ENCODE data around the gene CTDSPL.

The CTDSPL gene

DNA sequence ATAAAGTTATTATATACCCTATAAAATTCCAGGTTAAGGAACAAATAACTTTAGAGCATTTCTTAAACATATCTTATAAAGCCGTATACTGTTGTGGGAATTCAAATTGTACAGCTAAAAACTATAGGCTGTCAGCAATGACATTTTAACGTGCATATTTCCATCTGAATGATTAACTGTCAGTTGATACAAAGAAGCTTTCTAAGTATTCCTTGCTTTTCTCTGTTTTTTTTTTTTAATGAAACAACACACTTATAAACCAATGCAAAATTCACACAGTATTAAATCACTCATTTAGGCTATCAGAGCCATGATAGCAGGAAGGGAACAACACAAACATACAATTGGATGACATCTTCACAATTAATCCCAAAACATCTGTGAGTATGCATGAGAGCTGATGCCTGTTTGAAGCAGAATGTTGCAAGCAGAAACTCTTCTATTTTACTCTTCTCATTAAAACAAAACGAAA is 61.9 kb downstream of the CTDSPL start:
- CTCF ChIA-PET: interaction anchor here (0.8 kb wide), 1 partner anchor 13 kb away, joined by 4 read pairs; no protein-coding TSS in a partner anchor
- POLR2A ChIA-PET: no interaction called here

More for the DNA sequence above, 61.9 kb downstream of the CTDSPL start:
- no peak for TF ChIP-seq ZNF660 (tag by site-specific recombination; IDR thresholded peaks at IDR 0.05)
- TF ChIP-seq, protein P1, sequence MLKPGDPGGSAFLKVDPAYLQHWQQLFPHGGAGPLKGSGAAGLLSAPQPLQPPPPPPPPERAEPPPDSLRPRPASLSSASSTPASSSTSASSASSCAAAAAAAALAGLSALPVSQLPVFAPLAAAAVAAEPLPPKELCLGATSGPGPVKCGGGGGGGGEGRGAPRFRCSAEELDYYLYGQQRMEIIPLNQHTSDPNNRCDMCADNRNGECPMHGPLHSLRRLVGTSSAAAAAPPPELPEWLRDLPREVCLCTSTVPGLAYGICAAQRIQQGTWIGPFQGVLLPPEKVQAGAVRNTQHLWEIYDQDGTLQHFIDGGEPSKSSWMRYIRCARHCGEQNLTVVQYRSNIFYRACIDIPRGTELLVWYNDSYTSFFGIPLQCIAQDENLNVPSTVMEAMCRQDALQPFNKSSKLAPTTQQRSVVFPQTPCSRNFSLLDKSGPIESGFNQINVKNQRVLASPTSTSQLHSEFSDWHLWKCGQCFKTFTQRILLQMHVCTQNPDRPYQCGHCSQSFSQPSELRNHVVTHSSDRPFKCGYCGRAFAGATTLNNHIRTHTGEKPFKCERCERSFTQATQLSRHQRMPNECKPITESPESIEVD (tag by site-specific recombination; IDR thresholded peaks at IDR 0.05): no peak
- no peak for TF ChIP-seq ZBTB26 (tag by site-specific recombination; optimal IDR thresholded peaks at IDR 0.05)
- no peak for TF ChIP-seq CTCF (tag by site-specific recombination; IDR thresholded peaks at IDR 0.05)
- TF ChIP-seq ZNF571 (tag by site-specific recombination; IDR thresholded peaks at IDR 0.05): no peak
- no peak for TF ChIP-seq PRDM1 (tag by site-specific recombination; IDR thresholded peaks at IDR 0.05)
- TF ChIP-seq YY2 (tag by site-specific recombination; IDR thresholded peaks at IDR 0.05): no peak
- TF ChIP-seq ZNF157 (tag by site-specific recombination; IDR thresholded peaks at IDR 0.05): no peak
- TF ChIP-seq, protein P2, sequence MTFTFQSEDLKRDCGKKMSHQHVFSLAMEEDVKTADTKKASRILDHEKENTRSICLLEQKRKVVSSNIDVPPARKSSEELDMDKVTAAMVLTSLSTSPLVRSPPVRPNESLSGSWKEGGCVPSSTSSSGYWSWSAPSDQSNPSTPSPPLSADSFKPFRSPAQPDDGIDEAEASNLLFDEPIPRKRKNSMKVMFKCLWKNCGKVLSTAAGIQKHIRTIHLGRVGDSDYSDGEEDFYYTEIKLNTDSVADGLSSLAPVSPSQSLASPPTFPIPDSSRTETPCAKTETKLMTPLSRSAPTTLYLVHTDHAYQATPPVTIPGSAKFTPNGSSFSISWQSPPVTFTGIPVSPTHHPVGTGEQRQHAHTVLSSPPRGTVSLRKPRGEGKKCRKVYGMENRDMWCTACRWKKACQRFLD (tag by site-specific recombination; IDR thresholded peaks at IDR 0.05): no peak
- no peak for TF ChIP-seq ZFHX2 (tag by site-specific recombination; conservative IDR thresholded peaks at IDR 0.05)
- no peak for TF ChIP-seq ZNF416 (tag by site-specific recombination; IDR thresholded peaks at IDR 0.05)
- TF ChIP-seq, protein P3, sequence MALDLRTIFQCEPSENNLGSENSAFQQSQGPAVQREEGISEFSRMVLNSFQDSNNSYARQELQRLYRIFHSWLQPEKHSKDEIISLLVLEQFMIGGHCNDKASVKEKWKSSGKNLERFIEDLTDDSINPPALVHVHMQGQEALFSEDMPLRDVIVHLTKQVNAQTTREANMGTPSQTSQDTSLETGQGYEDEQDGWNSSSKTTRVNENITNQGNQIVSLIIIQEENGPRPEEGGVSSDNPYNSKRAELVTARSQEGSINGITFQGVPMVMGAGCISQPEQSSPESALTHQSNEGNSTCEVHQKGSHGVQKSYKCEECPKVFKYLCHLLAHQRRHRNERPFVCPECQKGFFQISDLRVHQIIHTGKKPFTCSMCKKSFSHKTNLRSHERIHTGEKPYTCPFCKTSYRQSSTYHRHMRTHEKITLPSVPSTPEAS (tag by site-specific recombination; IDR thresholded peaks at IDR 0.05): no peak
- TF ChIP-seq, protein P4, sequence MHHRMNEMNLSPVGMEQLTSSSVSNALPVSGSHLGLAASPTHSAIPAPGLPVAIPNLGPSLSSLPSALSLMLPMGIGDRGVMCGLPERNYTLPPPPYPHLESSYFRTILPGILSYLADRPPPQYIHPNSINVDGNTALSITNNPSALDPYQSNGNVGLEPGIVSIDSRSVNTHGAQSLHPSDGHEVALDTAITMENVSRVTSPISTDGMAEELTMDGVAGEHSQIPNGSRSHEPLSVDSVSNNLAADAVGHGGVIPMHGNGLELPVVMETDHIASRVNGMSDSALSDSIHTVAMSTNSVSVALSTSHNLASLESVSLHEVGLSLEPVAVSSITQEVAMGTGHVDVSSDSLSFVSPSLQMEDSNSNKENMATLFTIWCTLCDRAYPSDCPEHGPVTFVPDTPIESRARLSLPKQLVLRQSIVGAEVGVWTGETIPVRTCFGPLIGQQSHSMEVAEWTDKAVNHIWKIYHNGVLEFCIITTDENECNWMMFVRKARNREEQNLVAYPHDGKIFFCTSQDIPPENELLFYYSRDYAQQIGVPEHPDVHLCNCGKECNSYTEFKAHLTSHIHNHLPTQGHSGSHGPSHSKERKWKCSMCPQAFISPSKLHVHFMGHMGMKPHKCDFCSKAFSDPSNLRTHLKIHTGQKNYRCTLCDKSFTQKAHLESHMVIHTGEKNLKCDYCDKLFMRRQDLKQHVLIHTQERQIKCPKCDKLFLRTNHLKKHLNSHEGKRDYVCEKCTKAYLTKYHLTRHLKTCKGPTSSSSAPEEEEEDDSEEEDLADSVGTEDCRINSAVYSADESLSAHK (tag by site-specific recombination; IDR thresholded peaks at IDR 0.05): no peak
- TF ChIP-seq, protein P5, sequence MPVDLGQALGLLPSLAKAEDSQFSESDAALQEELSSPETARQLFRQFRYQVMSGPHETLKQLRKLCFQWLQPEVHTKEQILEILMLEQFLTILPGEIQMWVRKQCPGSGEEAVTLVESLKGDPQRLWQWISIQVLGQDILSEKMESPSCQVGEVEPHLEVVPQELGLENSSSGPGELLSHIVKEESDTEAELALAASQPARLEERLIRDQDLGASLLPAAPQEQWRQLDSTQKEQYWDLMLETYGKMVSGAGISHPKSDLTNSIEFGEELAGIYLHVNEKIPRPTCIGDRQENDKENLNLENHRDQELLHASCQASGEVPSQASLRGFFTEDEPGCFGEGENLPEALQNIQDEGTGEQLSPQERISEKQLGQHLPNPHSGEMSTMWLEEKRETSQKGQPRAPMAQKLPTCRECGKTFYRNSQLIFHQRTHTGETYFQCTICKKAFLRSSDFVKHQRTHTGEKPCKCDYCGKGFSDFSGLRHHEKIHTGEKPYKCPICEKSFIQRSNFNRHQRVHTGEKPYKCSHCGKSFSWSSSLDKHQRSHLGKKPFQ (tag by site-specific recombination; IDR thresholded peaks at IDR 0.05): no peak
- no peak for TF ChIP-seq ZNF473 (tag by site-specific recombination; IDR thresholded peaks at IDR 0.05)
- no peak for TF ChIP-seq ZNF785 (tag by site-specific recombination; IDR thresholded peaks at IDR 0.05)
- no peak for TF ChIP-seq OVOL3 (tag by site-specific recombination; IDR thresholded peaks at IDR 0.05)
- TF ChIP-seq ZNF292 (tag by site-specific recombination; IDR thresholded peaks at IDR 0.05; ENCODE audit: borderline replicate concordance, low read depth): no peak
- H3K4me1 ChIP-seq (ENCODE audit: control insufficient read depth, insufficient read depth, low read length): no peaks in the 10 kb centered on the region
- no peaks in the 10 kb centered on the region for H3K9me3 ChIP-seq (ENCODE audit: control insufficient read depth, insufficient read depth, low read depth, low read length)
- no peaks in the 10 kb centered on the region for H3K36me3 ChIP-seq (ENCODE audit: control insufficient read depth in 2 of 2, insufficient read depth in 1 of 2, low read length in 2 of 2)
- H3K4me3 ChIP-seq (ENCODE audit: low read depth, low read length): no peak overlapping the region
- H3K27ac ChIP-seq (ENCODE audit: extremely low read depth, low read depth, low read length): no peak overlapping the region
